Gastrocnemius medialis (tissue), 4 donors: ENCODE results near the gene CTBP1. TPM values are rescaled to one million over a fixed set of nuclear protein-coding genes. Genes with fewer than 3 reads are reported as not detected.

ENCODE experiments used
- ATAC-seq, 2 donors: fragments of 150-250 bp; one replicate each; pipeline ENCODE4 v1.9.1; 2016
- DNase-seq, 2 donors: peaks; one replicate each; pipeline ENCODE4 v3.0.0-alpha.2; 2019
- H3K27ac ChIP-seq, 4 donors: fragments of 200-600 bp; sonication (generic); 1 replicate in 1 of 4; 2 replicates in 3 of 4; pipeline ENCODE4 v1.5.1; 2016 to 2018; ENCODE audit warnings: mild to moderate bottlenecking in 2 of 4, moderate library complexity in 1 of 4
- H3K27me3 ChIP-seq, 3 donors: fragments of 200-600 bp; sonication (generic) in 2 of 3; 1 replicate in 1 of 3; 2 replicates in 2 of 3; pipeline versions ENCODE4 v1.5.1 to v1.6.0; 2016 to 2019; ENCODE audit warnings: mild to moderate bottlenecking in 1 of 3, moderate library complexity in 1 of 3
- H3K36me3 ChIP-seq, 2 donors: fragments of 200-600 bp; sonication (generic) in 1 of 2; one replicate each; pipeline ENCODE4 v1.5.1; 2017 to 2018
- H3K4me1 ChIP-seq, 2 donors: fragments of 200-600 bp; sonication (generic) in 1 of 2; one replicate each; pipeline ENCODE4 v1.5.1; 2016 to 2017; ENCODE audit warnings: mild to moderate bottlenecking in 2 of 2
- H3K4me3 ChIP-seq, 4 donors: fragments of 200-600 bp; sonication (generic) in 3 of 4; 1 replicate in 1 of 4; 2 replicates in 3 of 4; pipeline ENCODE4 v1.5.1; 2016 to 2019; ENCODE audit warnings: mild to moderate bottlenecking in 2 of 4
- H3K9me3 ChIP-seq, 3 donors: fragments of 200-600 bp; sonication (generic) in 2 of 3; 1 replicate in 1 of 3; 2 replicates in 2 of 3; pipeline ENCODE4 v1.5.1; 2016 to 2019
- CTCF ChIP-seq, 5 experiments: fragments of 450-650 bp in 3 of 5; fragments of 200-600 bp in 2 of 5; sonication (generic) in 2 of 5; IDR thresholded peaks in 4 of 5; conservative IDR thresholded peaks in 1 of 5; 1 replicate in 4 of 5; 2 replicates in 1 of 5; pipeline ENCODE4 v1.5.1; 2016 to 2019; ENCODE audit warnings: antibody characterized with exemption in 5 of 5, mild to moderate bottlenecking in 3 of 5, moderate library complexity in 3 of 5
- POLR2A ChIP-seq, 2 donors: fragments of 450-650 bp; IDR thresholded peaks; one replicate each; pipeline ENCODE4 v1.6.1; 2017; ENCODE audit warnings: antibody characterized with exemption in 2 of 2, mild to moderate bottlenecking in 2 of 2, moderate library complexity in 2 of 2
- in situ Hi-C, 4 donors: fragments of 200-750 bp; cut with MboI; loops; one replicate each; pipeline versions ENCODE4 v1.15.0 to v1.8.0; 2017; ENCODE audit warnings: low sequenced_read_pairs in 4 of 4
- intact Hi-C: fragments of 100-400 bp; cut with DNase I; formaldehyde crosslinking; loops from one replicate; pipeline ENCODE4 v1.15.1; 2023; ENCODE audit warnings: low total_unique reads
- total RNA-seq, 4 donors: library from RNA; depleted of rRNA; stranded (reverse); fragments of >200 nt; gene quantifications; one replicate each; pipeline versions ENCODE4 v1.1.0 to v1.2.3, GENCODE V29; 2016

Gene CTBP1
- total RNA-seq, 4 donors from 2014 or later, result 126 to 224 (median 169) TPM

- in situ Hi-C loops, result no loop called here
- no peak for ATAC-seq
- H3K36me3 ChIP-seq, result no peaks in the 10 kb centered on the region
Measured at GRCh38 chr4:1285151-1285789, 36.3 kb upstream of the CTBP1 start.

GRCh38 chr4:1283711-1284110, 34.8 kb upstream of the CTBP1 start:
- TF ChIP-seq CTCF (IDR thresholded peaks at IDR 0.05 in 4 of 5, conservative IDR thresholded peaks at IDR 0.05 in 1 of 5) (no peak), POLR2A (IDR thresholded peaks at IDR 0.05) (no peak)
- intact Hi-C loops (no loop called here), in situ Hi-C loops (no loop called here)
- DNase-seq, result no peak
- H3K36me3 ChIP-seq, result no peaks in the 10 kb centered on the region
- H3K4me1 ChIP-seq, result peaks cover 1 to 3% of the 10 kb centered on the region in 2 donors
- no peak overlapping the region for H3K4me3 ChIP-seq
- no peak overlapping the region for H3K27ac ChIP-seq
- H3K9me3 ChIP-seq, result no peaks in the 10 kb centered on the region
- no peaks in the 10 kb centered on the region for H3K27me3 ChIP-seq
- no peak for ATAC-seq

More at GRCh38 chr4:1285151-1285789, 36.3 kb upstream of the CTBP1 start:
- no peaks in the 10 kb centered on the region for H3K27me3 ChIP-seq
- intact Hi-C loops, result no loop called here
- no peaks in the 10 kb centered on the region for H3K9me3 ChIP-seq
- H3K4me3 ChIP-seq, result no peak overlapping the region
- no peak overlapping the region for H3K27ac ChIP-seq
- peaks cover 7 to 8% of the 10 kb centered on the region in 2 donors for H3K4me1 ChIP-seq
- DNase-seq, result no peak
- TF ChIP-seq POLR2A (IDR thresholded peaks at IDR 0.05) (no peak), CTCF (IDR thresholded peaks at IDR 0.05 in 4 of 5, conservative IDR thresholded peaks at IDR 0.05 in 1 of 5) (no peak)

GRCh38 chr4:1279253-1279652, 30.3 kb upstream of the CTBP1 start:
- Histone ChIP-seq H3K4me3 (no peak overlapping the region), H3K4me1 (no peaks in the 10 kb centered on the region), H3K27ac (no peak overlapping the region), H3K27me3 (no peaks in the 10 kb centered on the region), H3K36me3 (no peaks in the 10 kb centered on the region), H3K9me3 (no peaks in the 10 kb centered on the region)
- ATAC-seq (no peak), DNase-seq (no peak)
- intact Hi-C loops, result no loop called here
- in situ Hi-C loops, result no loop called here
- TF ChIP-seq CTCF (IDR thresholded peaks at IDR 0.05 in 4 of 5, conservative IDR thresholded peaks at IDR 0.05 in 1 of 5), result no peak
- no peak for TF ChIP-seq POLR2A (IDR thresholded peaks at IDR 0.05)

GRCh38 chr4:1277667-1278665, 29.0 kb upstream of the CTBP1 start:
- in situ Hi-C loops (no loop called here), intact Hi-C loops (no loop called here)
- DNase-seq (no peak), ATAC-seq (no peak)
- Histone ChIP-seq H3K36me3 (no peaks in the 10 kb centered on the region), H3K4me1 (no peaks in the 10 kb centered on the region), H3K4me3 (no peak overlapping the region), H3K9me3 (no peaks in the 10 kb centered on the region), H3K27me3 (no peaks in the 10 kb centered on the region), H3K27ac (no peak overlapping the region)
- TF ChIP-seq CTCF (IDR thresholded peaks at IDR 0.05 in 4 of 5, conservative IDR thresholded peaks at IDR 0.05 in 1 of 5) (no peak), POLR2A (IDR thresholded peaks at IDR 0.05) (no peak)
